Measurements from ENCODE around the gene SLX4IP. TPM values are rescaled to one million over a fixed set of nuclear protein-coding genes. Genes with fewer than 3 reads are reported as not detected.

Gene SLX4IP
- total RNA-seq, 2 donors from 2014 or later = 4.0 to 4.6 TPM

- no peaks in the 10 kb centered on the region for H3K27me3 Mint-ChIP-seq
- H3K9me3 ChIP-seq (ENCODE audit: control insufficient read depth, low read length, poor library complexity, severe bottlenecking) = no peaks in the 10 kb centered on the region
- peaks cover 3% of the 10 kb centered on the region for H3K4me1 Mint-ChIP-seq
- ATAC-seq = no peak
- no peak for DNase-seq
- H3K27ac Mint-ChIP-seq = no peak overlapping the region
- H3K4me3 Mint-ChIP-seq = no peak overlapping the region
- H3K36me3 Mint-ChIP-seq (ENCODE audit: low read depth) = peaks cover 8% of the 10 kb centered on the region
Measured at GRCh38 chr20:10462516-10462915, 27.4 kb downstream of the SLX4IP start.

GRCh38 chr20:10463622-10464021 lies 28.5 kb downstream of the SLX4IP start:
- H3K4me3 Mint-ChIP-seq = no peak overlapping the region
- DNase-seq (no peak), ATAC-seq (no peak)
- peaks cover 12% of the 10 kb centered on the region for H3K4me1 Mint-ChIP-seq
- H3K9me3 ChIP-seq (ENCODE audit: control insufficient read depth, low read length, poor library complexity, severe bottlenecking) = no peaks in the 10 kb centered on the region
- no peaks in the 10 kb centered on the region for H3K27me3 Mint-ChIP-seq
- H3K27ac Mint-ChIP-seq = no peak overlapping the region
- peaks cover 7% of the 10 kb centered on the region for H3K36me3 Mint-ChIP-seq (ENCODE audit: low read depth)

GRCh38 chr20:10465135-10465534 lies 30.0 kb downstream of the SLX4IP start:
- H3K4me1 Mint-ChIP-seq = peaks cover 15% of the 10 kb centered on the region
- DNase-seq (no peak), ATAC-seq (no peak)
- H3K4me3 Mint-ChIP-seq = no peak overlapping the region
- H3K9me3 ChIP-seq (ENCODE audit: control insufficient read depth, low read length, poor library complexity, severe bottlenecking) = no peaks in the 10 kb centered on the region
- no peak overlapping the region for H3K27ac Mint-ChIP-seq
- H3K27me3 Mint-ChIP-seq = no peaks in the 10 kb centered on the region
- no peaks in the 10 kb centered on the region for H3K36me3 Mint-ChIP-seq (ENCODE audit: low read depth)

GRCh38 chr20:10466325-10466724 lies 31.2 kb downstream of the SLX4IP start:
- DNase-seq = no peak
- Mint-ChIP-seq H3K27ac (peak overlapping the region; percentile 32), H3K4me3 (no peak overlapping the region), H3K4me1 (peaks cover 15% of the 10 kb centered on the region), H3K36me3 (ENCODE audit: low read depth) (no peaks in the 10 kb centered on the region), H3K27me3 (no peaks in the 10 kb centered on the region)
- ATAC-seq = no peak
- H3K9me3 ChIP-seq (ENCODE audit: control insufficient read depth, low read length, poor library complexity, severe bottlenecking) = no peaks in the 10 kb centered on the region

- DNase-seq = no peak
- H3K4me3 Mint-ChIP-seq = no peak overlapping the region
- H3K27me3 Mint-ChIP-seq = no peaks in the 10 kb centered on the region
- no peaks in the 10 kb centered on the region for H3K9me3 ChIP-seq (ENCODE audit: control insufficient read depth, low read length, poor library complexity, severe bottlenecking)
- no peak for ATAC-seq
- peaks cover 15% of the 10 kb centered on the region for H3K4me1 Mint-ChIP-seq
- H3K27ac Mint-ChIP-seq = peak overlapping the region; percentile 32
- H3K36me3 Mint-ChIP-seq (ENCODE audit: low read depth) = no peaks in the 10 kb centered on the region
Measured at GRCh38 chr20:10466855-10467254, 31.8 kb downstream of the SLX4IP start.

- no peaks in the 10 kb centered on the region for H3K27me3 Mint-ChIP-seq
- DNase-seq (no peak), ATAC-seq (no peak)
- no peaks in the 10 kb centered on the region for H3K9me3 ChIP-seq (ENCODE audit: control insufficient read depth, low read length, poor library complexity, severe bottlenecking)
- H3K27ac Mint-ChIP-seq = peak overlapping the region; percentile 67
- H3K4me1 Mint-ChIP-seq = peaks cover 15% of the 10 kb centered on the region
- no peak overlapping the region for H3K4me3 Mint-ChIP-seq
- no peaks in the 10 kb centered on the region for H3K36me3 Mint-ChIP-seq (ENCODE audit: low read depth)
Measured at GRCh38 chr20:10467681-10468339, 32.7 kb downstream of the SLX4IP start.

GRCh38 chr20:10468340-10468845 lies 33.3 kb downstream of the SLX4IP start:
- no peaks in the 10 kb centered on the region for H3K27me3 Mint-ChIP-seq
- peak overlapping the region; percentile 67 for H3K27ac Mint-ChIP-seq
- no peak overlapping the region for H3K4me3 Mint-ChIP-seq
- H3K9me3 ChIP-seq (ENCODE audit: control insufficient read depth, low read length, poor library complexity, severe bottlenecking) = no peaks in the 10 kb centered on the region
- no peaks in the 10 kb centered on the region for H3K36me3 Mint-ChIP-seq (ENCODE audit: low read depth)
- ATAC-seq = no peak
- H3K4me1 Mint-ChIP-seq = peaks cover 15% of the 10 kb centered on the region
- DNase-seq = no peak

GRCh38 chr20:10469056-10469455 lies 34.0 kb downstream of the SLX4IP start:
- no peaks in the 10 kb centered on the region for H3K27me3 Mint-ChIP-seq
- no peak overlapping the region for H3K4me3 Mint-ChIP-seq
- no peak for DNase-seq
- H3K36me3 Mint-ChIP-seq (ENCODE audit: low read depth) = no peaks in the 10 kb centered on the region
- ATAC-seq = no peak
- H3K4me1 Mint-ChIP-seq = peaks cover 15% of the 10 kb centered on the region
- no peak overlapping the region for H3K27ac Mint-ChIP-seq
- no peaks in the 10 kb centered on the region for H3K9me3 ChIP-seq (ENCODE audit: control insufficient read depth, low read length, poor library complexity, severe bottlenecking)

- H3K27ac Mint-ChIP-seq = no peak overlapping the region
- H3K36me3 Mint-ChIP-seq (ENCODE audit: low read depth) = no peaks in the 10 kb centered on the region
- no peak for ATAC-seq
- peaks cover 18% of the 10 kb centered on the region for H3K4me1 Mint-ChIP-seq
- H3K9me3 ChIP-seq (ENCODE audit: control insufficient read depth, low read length, poor library complexity, severe bottlenecking) = no peaks in the 10 kb centered on the region
- no peak overlapping the region for H3K4me3 Mint-ChIP-seq
- DNase-seq = no peak
- H3K27me3 Mint-ChIP-seq = no peaks in the 10 kb centered on the region
Measured at GRCh38 chr20:10469599-10469998, 34.5 kb downstream of the SLX4IP start.

GRCh38 chr20:10470276-10470675 lies 35.2 kb downstream of the SLX4IP start:
- no peaks in the 10 kb centered on the region for H3K9me3 ChIP-seq (ENCODE audit: control insufficient read depth, low read length, poor library complexity, severe bottlenecking)
- Mint-ChIP-seq H3K4me1 (peaks cover 25% of the 10 kb centered on the region), H3K27ac (no peak overlapping the region), H3K4me3 (no peak overlapping the region), H3K27me3 (no peaks in the 10 kb centered on the region), H3K36me3 (ENCODE audit: low read depth) (no peaks in the 10 kb centered on the region)
- DNase-seq (no peak), ATAC-seq (no peak)

GRCh38 chr20:10472871-10473270 lies 37.8 kb downstream of the SLX4IP start:
- Mint-ChIP-seq H3K27ac (no peak overlapping the region), H3K4me3 (no peak overlapping the region), H3K4me1 (peaks cover 23% of the 10 kb centered on the region), H3K27me3 (no peaks in the 10 kb centered on the region), H3K36me3 (ENCODE audit: low read depth) (no peaks in the 10 kb centered on the region)
- no peaks in the 10 kb centered on the region for H3K9me3 ChIP-seq (ENCODE audit: control insufficient read depth, low read length, poor library complexity, severe bottlenecking)
- no peak for DNase-seq
- no peak for ATAC-seq

GRCh38 chr20:10474606-10475184 lies 39.6 kb downstream of the SLX4IP start:
- H3K4me3 Mint-ChIP-seq = no peak overlapping the region
- no peaks in the 10 kb centered on the region for H3K9me3 ChIP-seq (ENCODE audit: control insufficient read depth, low read length, poor library complexity, severe bottlenecking)
- H3K27me3 Mint-ChIP-seq = no peaks in the 10 kb centered on the region
- peaks cover 14% of the 10 kb centered on the region for H3K4me1 Mint-ChIP-seq
- no peak for ATAC-seq
- no peaks in the 10 kb centered on the region for H3K36me3 Mint-ChIP-seq (ENCODE audit: low read depth)
- no peak for DNase-seq
- no peak overlapping the region for H3K27ac Mint-ChIP-seq

- ATAC-seq = no peak
- Mint-ChIP-seq H3K4me3 (no peak overlapping the region), H3K27me3 (no peaks in the 10 kb centered on the region), H3K4me1 (peaks cover 9% of the 10 kb centered on the region), H3K36me3 (ENCODE audit: low read depth) (no peaks in the 10 kb centered on the region), H3K27ac (no peak overlapping the region)
- no peaks in the 10 kb centered on the region for H3K9me3 ChIP-seq (ENCODE audit: control insufficient read depth, low read length, poor library complexity, severe bottlenecking)
- no peak for DNase-seq
Measured at GRCh38 chr20:10475225-10475624, 40.1 kb downstream of the SLX4IP start.

GRCh38 chr20:10476319-10476724 lies 41.2 kb downstream of the SLX4IP start:
- H3K9me3 ChIP-seq (ENCODE audit: control insufficient read depth, low read length, poor library complexity, severe bottlenecking) = no peaks in the 10 kb centered on the region
- Mint-ChIP-seq H3K36me3 (ENCODE audit: low read depth) (no peaks in the 10 kb centered on the region), H3K4me1 (peaks cover 9% of the 10 kb centered on the region), H3K27ac (no peak overlapping the region), H3K4me3 (no peak overlapping the region), H3K27me3 (no peaks in the 10 kb centered on the region)
- peak; percentile 35 for ATAC-seq
- no peak for DNase-seq

All from T-helper 17 cell (primary cell).